H7 (cell line): ENCODE results near the gene SHMT2. TPM values are rescaled to one million over a fixed set of nuclear protein-coding genes. Genes with fewer than 3 reads are reported as not detected.
"Not testable (repeated sequence)": the region's sequence is repeated elsewhere in the genome, so short reads cannot be mapped to it uniquely, and the experiment has no call there.

Experiments
- DNase-seq: peaks from one replicate; pipeline ENCODE4 v3.0.0; 2012
- H3K27me3 ChIP-seq: 2 replicates; pipeline ENCODE4 v1.6.0; 2011; ENCODE audit warnings: mild to moderate bottlenecking, low read length; ENCODE audit not compliant: control insufficient read depth, insufficient read depth
- H3K36me3 ChIP-seq: replicated peaks from 2 replicates; pipeline ENCODE4 v1.5.1; 2011; ENCODE audit warnings: low read length; ENCODE audit not compliant: control insufficient read depth, insufficient read depth
- H3K4me3 ChIP-seq: 2 replicates; pipeline ENCODE4 v1.5.1; 2011; ENCODE audit warnings: low read depth, mild to moderate bottlenecking, control low read depth, low read length, moderate library complexity; ENCODE audit not compliant: insufficient read depth
- total RNA-seq: library from RNA; depleted of rRNA; stranded (reverse); fragments of >200 nt; shearing (Covaris generic); gene quantifications from 2 replicates; pipeline ENCODE4 v1.2.3, GENCODE V29; 2014

The SHMT2 gene
- total RNA-seq, 1 experiment from 2014 or later, result 399 TPM

DNA sequence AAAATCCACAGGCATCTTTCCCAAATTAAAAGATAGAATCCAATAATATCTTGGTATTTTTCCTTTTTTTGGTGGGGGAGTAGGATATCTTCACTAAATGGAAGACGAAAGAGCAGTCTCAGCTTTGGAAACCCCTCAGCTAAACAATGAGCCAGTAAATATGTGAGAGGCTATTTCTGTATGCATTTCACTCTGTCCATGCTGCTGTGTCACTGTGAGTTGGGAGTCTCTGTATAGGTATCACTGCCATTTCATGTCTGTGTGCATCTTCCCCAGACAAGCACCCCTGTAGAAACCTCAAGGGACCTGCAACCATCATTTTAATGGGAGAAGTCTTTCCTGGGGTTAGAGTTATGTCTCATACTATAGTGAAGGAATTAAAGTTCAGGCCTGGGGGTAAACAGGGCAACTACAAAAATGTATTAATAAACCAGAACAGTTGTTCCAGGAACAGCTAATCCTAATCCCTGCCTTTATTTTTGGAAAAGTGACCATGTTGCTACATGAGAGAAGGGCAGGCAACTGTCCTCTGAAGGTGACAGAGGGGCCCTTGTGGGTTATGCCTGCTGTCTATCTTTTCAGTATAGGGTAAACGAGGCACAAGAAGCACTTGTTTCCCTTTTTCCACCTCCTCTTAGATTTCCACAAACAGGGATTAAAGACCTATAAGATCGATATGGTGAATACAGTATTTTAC lies 32.8 kb downstream of the SHMT2 start:
- no peak for DNase-seq
- H3K36me3 ChIP-seq, result peaks cover 16% of the 10 kb centered on the region
- H3K27me3 ChIP-seq, result no peaks in the 10 kb centered on the region
- H3K4me3 ChIP-seq, result no peak overlapping the region

- no peak for DNase-seq
- peaks cover 16% of the 10 kb centered on the region for H3K36me3 ChIP-seq
- H3K27me3 ChIP-seq, result no peaks in the 10 kb centered on the region
- no peak overlapping the region for H3K4me3 ChIP-seq
These were observed 33.6 kb downstream of the SHMT2 start for GRCh38 chr12:57263096-57263495.

GRCh38 chr12:57266681-57267080 lies 37.2 kb downstream of the SHMT2 start:
- Histone ChIP-seq H3K36me3 (peaks cover 12% of the 10 kb centered on the region), H3K4me3 (no peak overlapping the region), H3K27me3 (no peaks in the 10 kb centered on the region)
- DNase-seq, result no peak

DNA sequence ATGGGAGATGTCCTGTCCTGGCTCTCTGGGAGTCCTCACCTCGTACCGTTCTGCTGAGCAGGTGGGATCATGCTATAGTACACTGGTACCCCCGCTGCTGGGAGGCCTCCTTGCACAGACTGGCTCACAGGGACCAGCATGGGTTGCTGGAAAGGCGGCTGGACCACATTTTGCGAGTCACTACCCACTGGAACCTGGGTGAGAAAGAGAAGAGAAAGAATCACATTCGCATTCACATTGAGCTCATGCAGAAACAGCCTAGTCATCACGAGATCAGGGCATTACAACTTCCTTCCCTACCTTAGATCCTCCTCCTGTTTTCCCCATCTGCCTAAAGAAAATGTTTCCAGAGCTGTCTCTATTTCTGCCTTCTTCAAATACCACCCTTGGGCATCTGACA lies 38.8 kb downstream of the SHMT2 start:
- H3K27me3 ChIP-seq, result no peaks in the 10 kb centered on the region
- H3K4me3 ChIP-seq, result no peak overlapping the region
- DNase-seq, result no peak
- peaks cover 11% of the 10 kb centered on the region for H3K36me3 ChIP-seq

GRCh38 chr12:57270966-57271470 lies 41.5 kb downstream of the SHMT2 start:
- DNase-seq, result peak; percentile 70
- no peak overlapping the region for H3K4me3 ChIP-seq
- peaks cover 11% of the 10 kb centered on the region for H3K36me3 ChIP-seq
- H3K27me3 ChIP-seq, result no peaks in the 10 kb centered on the region

DNA sequence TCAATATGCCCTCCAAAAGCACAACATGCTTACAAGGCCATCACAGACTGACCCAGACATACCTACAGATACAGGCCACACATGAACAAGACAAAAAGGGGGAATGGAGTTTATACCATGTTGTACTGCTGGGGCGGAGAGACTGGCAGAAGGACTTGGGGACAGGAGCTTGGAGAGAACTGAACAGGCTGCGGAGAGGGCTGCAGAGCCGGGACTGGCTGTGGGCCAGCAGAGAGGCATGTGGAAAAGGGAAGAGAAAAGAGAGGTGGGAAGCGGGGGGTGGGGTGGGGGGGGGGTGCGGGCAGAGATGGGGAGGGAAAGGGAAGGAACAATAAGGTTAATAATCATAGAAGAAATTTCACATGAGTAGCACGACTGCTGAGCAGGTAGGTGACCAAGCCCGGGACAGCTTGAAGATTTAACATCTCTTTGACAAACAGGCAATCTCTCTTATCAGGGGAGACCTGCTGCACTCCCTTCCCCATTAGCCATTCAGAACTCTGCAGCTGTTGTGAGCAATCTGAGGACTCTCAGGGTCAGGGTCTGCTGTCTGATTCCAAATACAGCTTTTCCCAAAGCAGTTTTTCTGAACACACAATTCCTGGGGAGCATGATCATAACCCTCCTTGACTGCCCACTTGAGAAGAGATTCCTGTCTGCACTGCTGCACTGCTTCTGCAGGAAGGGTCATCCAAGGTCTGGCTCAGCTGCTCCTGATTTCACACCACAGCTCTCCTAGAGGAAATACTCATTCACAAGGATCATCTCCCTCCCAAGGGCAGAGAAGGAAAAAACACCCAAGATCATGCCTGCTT lies 43.0 kb downstream of the SHMT2 start:
- no peak for DNase-seq
- H3K4me3 ChIP-seq, result no peak overlapping the region

GRCh38 chr12:57273516-57273915 lies 44.0 kb downstream of the SHMT2 start:
- Histone ChIP-seq H3K36me3 (peaks cover 8% of the 10 kb centered on the region), H3K27me3 (no peaks in the 10 kb centered on the region), H3K4me3 (no peak overlapping the region)
- no peak for DNase-seq

More for the DNA sequence above, 43.0 kb downstream of the SHMT2 start:
- Histone ChIP-seq H3K36me3 (peaks cover 4% of the 10 kb centered on the region), H3K27me3 (no peaks in the 10 kb centered on the region)

- H3K27me3 ChIP-seq, DNase-seq, H3K4me3 ChIP-seq: not testable (repeated sequence)
- H3K36me3 ChIP-seq, result peaks cover 12% of the 10 kb centered on the region
These were observed 46.7 kb downstream of the SHMT2 start for GRCh38 chr12:57276233-57276632.

DNA sequence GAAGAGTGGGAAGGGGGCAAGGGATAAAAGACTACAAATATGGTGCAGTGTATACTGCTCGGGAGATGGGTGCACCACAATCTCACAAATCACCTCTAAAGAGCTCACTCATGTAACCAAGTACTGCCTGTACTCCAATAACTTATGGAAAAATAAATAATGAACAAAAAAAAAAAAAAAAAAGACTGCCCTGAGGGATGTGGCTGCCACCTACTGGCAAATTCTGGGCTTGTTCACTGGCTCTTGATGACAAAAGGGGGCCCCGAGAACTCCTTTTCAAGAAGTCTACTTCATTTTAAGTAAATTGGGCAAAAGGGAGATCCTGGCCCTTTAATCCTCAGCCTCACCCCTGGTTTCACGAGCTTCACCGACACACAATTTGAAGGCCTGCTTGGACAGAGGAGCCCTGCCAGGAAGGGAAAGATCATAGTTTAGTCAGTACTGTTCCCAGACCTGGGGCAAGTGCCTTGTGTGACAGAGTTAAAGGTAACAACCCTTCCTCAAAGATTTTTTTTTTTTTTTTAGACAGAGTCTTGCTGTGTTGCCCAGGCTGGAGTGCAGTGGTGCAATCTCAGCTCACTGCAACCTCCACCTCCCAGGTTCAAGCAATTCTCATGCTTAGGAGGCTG lies 47.5 kb downstream of the SHMT2 start:
- peak; percentile 66 for DNase-seq
- no peak overlapping the region for H3K4me3 ChIP-seq
- peaks cover 13% of the 10 kb centered on the region for H3K36me3 ChIP-seq
- no peaks in the 10 kb centered on the region for H3K27me3 ChIP-seq

DNA sequence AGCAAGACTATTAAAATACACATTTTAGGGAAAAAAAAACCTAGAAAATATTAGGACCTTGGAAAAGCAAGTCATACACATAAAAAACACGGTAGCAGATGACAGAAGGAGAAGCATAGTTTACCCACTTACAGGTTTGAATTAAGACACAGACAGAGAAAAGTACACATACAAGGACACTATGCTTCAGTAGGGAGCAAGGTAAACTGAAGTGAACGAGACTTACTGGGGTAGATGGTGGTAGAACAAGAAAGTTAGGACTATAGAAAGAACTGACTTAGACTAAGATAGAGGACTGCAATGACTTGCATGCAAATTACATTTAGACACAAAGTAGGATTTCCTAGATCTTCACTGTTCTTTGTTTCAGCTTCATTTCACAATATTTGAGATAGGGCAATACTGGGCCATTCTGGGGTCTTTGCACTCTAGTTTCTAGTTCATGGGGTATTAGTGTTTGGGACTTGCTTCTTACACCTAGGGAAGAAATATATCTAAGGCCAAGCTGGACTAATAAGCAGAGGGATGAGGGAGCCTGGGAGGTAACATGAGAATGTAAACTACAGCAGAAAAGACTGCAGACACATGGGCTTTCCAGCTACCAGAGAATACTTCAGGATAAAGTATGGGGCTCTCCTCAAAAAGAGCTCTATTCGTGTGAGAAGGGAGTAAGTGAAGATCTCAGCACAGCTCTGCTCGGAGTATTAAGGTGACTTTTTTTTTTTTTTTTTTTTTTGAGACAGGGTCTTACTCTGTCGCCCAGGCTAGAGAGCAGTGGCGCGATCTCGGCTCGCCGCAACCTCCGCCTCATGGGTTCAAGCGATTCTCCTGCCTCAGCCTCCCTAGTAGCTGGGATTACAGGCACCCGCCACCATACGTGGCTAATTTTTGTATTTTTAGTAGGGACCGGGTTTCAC lies 49.2 kb downstream of the SHMT2 start:
- H3K27me3 ChIP-seq, result no peaks in the 10 kb centered on the region
- H3K36me3 ChIP-seq, result peaks cover 15% of the 10 kb centered on the region
- DNase-seq, result no peak
- no peak overlapping the region for H3K4me3 ChIP-seq

GRCh38 chr12:57280211-57281062 lies 50.9 kb downstream of the SHMT2 start:
- Histone ChIP-seq H3K27me3 (no peaks in the 10 kb centered on the region), H3K4me3 (no peak overlapping the region), H3K36me3 (peaks cover 16% of the 10 kb centered on the region)
- peak; percentile 16 for DNase-seq

DNA sequence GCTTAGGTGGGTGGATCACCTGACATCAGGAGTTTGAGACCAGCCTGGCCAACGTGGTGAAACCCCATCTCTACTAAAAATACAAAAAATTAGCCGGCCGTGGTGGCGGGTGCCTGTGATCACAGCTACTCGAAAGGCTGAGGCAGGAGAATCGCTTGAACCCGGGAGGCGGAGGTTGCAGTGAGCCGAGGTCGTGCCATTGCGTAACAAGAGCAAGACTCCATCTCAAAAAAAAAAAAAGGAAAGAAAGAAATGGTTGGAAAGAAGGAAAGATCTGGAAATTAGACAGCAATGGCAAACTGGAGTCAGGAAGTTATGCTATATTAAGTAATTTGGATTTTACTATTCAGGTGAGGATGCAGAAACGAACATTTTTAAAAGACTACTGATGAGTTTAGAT lies 52.6 kb downstream of the SHMT2 start:
- not testable (repeated sequence) for H3K4me3 ChIP-seq, DNase-seq, H3K27me3 ChIP-seq
- H3K36me3 ChIP-seq, result peaks cover 17% of the 10 kb centered on the region
